BE2C (cell line): ENCODE measurements around the gene COX14.
"Not testable (repeated sequence)": the region's sequence is repeated elsewhere in the genome, so short reads cannot be mapped to it uniquely, and the experiment has no call there.

Experiments used
- DNase-seq: peaks from one replicate; pipeline ENCODE4 v3.0.0-alpha.2; 2020
- H3K27me3 ChIP-seq: fragments of 250-450 bp; sonication (Bioruptor Pico); 2 replicates; pipeline ENCODE4 v1.5.1; 2020; ENCODE audit warnings: mild to moderate bottlenecking
- H3K36me3 ChIP-seq: fragments of 250-450 bp; sonication (Bioruptor Pico); 2 replicates; pipeline ENCODE4 v1.5.1; 2020; ENCODE audit warnings: mild to moderate bottlenecking
- H3K4me1 ChIP-seq: fragments of 250-450 bp; sonication (Bioruptor Pico); 2 replicates; pipeline ENCODE4 v1.5.1; 2020
- H3K4me3 ChIP-seq: 2 replicates; pipeline ENCODE4 v1.5.1; 2011; ENCODE audit warnings: low read depth, low read length
- H3K9me3 ChIP-seq: fragments of 250-450 bp; sonication (Bioruptor Pico); 2 replicates; pipeline ENCODE4 v1.5.1; 2020
- TF ChIP-seq, protein P1 (sequence below): IDR thresholded peaks from 2 replicates; pipeline ENCODE4 v1.5.1; 2012; ENCODE audit warnings: mild to moderate bottlenecking, low read depth, low read length

Gene COX14

DNA sequence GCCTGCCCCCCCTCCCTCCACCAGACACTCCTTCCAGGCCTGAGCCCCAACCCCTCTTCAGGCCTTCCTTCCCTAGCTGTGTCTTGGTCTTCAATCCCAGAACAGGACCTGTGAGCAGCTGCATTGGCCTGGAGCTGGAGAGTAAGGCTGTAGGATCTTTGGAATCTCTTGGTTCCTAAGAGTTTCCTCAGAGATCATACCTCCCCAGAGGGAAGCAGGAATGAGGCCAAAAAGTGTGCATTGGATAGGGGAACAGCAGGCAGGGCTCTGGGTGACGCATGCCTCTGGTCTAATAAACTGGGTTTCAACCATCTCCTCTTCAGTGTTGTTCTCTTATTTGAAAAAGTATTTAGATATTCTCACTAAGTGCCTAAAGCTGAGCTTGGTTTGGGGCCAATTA, 28.7 kb upstream of the COX14 start:
- Histone ChIP-seq H3K27me3 (no peaks in the 10 kb centered on the region), H3K4me3 (no peak overlapping the region), H3K4me1 (no peaks in the 10 kb centered on the region), H3K36me3 (peaks cover 30% of the 10 kb centered on the region), H3K9me3 (no peaks in the 10 kb centered on the region)
- TF ChIP-seq, protein P1, sequence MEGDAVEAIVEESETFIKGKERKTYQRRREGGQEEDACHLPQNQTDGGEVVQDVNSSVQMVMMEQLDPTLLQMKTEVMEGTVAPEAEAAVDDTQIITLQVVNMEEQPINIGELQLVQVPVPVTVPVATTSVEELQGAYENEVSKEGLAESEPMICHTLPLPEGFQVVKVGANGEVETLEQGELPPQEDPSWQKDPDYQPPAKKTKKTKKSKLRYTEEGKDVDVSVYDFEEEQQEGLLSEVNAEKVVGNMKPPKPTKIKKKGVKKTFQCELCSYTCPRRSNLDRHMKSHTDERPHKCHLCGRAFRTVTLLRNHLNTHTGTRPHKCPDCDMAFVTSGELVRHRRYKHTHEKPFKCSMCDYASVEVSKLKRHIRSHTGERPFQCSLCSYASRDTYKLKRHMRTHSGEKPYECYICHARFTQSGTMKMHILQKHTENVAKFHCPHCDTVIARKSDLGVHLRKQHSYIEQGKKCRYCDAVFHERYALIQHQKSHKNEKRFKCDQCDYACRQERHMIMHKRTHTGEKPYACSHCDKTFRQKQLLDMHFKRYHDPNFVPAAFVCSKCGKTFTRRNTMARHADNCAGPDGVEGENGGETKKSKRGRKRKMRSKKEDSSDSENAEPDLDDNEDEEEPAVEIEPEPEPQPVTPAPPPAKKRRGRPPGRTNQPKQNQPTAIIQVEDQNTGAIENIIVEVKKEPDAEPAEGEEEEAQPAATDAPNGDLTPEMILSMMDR, result no peak
- no peak for DNase-seq

DNA sequence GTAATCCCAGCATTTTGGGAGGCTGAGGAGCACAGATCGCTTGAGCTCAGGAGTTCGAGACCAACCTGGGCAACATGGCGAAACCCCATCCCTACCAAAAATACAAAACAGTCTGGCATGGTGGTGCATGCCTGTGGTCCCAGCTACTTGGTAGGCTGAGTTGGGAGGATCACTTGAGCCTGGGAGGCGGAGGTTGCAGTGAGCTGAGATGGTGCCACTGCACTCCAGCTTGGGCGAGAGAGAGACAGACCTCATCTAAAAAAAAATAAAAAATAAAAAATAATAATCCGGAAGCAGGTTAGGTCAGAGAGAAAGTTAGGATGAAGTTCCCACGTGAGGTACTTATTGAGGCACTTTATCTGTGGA, 27.6 kb upstream of the COX14 start:
- H3K27me3 ChIP-seq, H3K4me1 ChIP-seq, DNase-seq, H3K9me3 ChIP-seq: not testable (repeated sequence)
- peaks cover 33% of the 10 kb centered on the region for H3K36me3 ChIP-seq
- peak overlapping the region; percentile 75 for H3K4me3 ChIP-seq

DNA sequence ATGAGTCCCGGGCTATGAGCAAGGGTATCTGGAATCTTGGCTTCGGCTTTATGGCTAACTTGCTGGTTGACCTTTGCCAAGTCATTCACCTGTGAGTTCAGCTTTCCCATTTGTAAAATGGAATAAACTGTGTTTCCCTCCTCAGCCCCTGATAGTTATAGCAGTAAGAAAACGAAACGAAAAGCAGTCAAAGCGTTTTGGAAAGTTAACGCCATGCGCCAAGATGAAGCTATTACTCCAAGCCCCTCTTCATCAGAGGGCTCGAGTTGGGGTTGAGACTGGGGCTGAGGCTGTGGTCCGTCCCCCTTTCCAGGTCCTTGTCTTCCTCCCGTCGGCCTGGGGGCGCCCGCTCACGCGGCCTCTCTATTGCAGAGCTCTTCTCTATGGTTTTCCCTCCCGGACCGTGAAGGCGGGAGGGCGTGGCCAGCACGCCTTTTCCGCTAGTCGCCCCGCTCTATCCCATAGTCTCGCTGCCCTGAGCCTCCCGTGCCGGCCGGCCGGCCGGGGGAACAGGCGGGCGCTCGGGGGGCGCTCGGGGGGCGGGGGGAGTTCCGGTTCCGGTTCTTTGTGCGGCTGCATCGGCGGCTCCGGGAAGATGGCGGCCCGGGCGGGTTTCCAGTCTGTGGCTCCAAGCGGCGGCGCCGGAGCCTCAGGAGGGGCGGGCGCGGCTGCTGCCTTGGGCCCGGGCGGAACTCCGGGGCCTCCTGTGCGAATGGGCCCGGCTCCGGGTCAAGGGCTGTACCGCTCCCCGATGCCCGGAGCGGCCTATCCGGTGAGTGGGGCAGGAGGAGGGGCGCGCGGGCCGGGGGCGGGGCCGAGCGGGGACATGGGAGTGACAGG, 27.0 kb upstream of the COX14 start, which contains the start of gene SMARCD1:
SMARCD1 (plus strand) TSS at position 568 of the 840 bp plus-strand sequence; CDS start at position 596, 28 bp downstream.
- H3K36me3 ChIP-seq, result peaks cover 37% of the 10 kb centered on the region
- TF ChIP-seq, protein P1, result peak; percentile 64
- peak; percentile 97 for DNase-seq
- no peaks in the 10 kb centered on the region for H3K4me1 ChIP-seq
- peak within 1 kb of the TSS; percentile 75 for H3K4me3 ChIP-seq
- H3K27me3 ChIP-seq, result no peaks in the 10 kb centered on the region
- H3K9me3 ChIP-seq, result no peaks in the 10 kb centered on the region

DNA sequence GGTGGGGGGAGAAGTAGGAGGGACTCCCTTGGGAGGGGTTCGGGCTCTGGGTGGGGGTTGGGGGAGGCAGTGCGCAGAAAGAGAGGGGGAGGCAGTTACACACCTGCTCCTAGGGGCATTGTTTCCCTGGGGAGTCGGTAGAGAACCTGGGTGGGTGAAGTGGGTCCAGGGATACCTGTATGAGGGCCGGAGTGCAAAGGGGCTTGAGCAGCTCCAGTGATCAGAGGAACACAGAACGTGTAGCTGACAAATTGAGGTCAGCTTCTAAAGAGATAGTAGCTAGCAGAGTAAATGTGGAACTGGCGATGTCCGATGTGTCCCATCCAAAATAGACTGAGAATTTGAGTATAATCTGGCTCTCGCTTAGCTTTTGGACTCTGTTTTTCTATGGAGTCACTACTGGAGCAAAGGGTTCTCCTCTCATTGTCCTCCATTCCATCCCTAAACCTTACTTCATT, 26.4 kb upstream of the COX14 start:
- Histone ChIP-seq H3K4me1 (no peaks in the 10 kb centered on the region), H3K4me3 (peak overlapping the region; percentile 75), H3K36me3 (peaks cover 42% of the 10 kb centered on the region), H3K27me3 (no peaks in the 10 kb centered on the region), H3K9me3 (no peaks in the 10 kb centered on the region)
- TF ChIP-seq, protein P1, result no peak
- DNase-seq, result no peak

DNA sequence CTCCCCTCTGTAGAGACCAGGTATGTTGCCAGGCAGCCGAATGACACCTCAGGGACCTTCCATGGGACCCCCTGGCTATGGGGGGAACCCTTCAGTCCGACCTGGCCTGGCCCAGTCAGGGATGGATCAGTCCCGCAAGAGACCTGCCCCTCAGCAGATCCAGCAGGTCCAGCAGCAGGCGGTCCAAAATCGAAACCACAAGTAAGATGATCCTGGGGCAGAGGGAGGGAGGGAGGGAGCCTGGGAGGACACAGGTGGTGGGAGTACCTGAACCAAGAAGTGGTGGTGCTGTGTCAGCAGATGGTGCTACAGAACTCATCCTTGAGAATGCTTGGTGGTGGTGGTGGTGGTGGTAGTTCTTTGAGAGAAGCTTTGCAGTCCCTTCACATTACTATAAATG, 25.9 kb upstream of the COX14 start:
- no peaks in the 10 kb centered on the region for H3K4me1 ChIP-seq
- H3K27me3 ChIP-seq, result no peaks in the 10 kb centered on the region
- H3K36me3 ChIP-seq, result peaks cover 46% of the 10 kb centered on the region
- H3K4me3 ChIP-seq, result peak overlapping the region; percentile 75
- H3K9me3 ChIP-seq, result no peaks in the 10 kb centered on the region
- TF ChIP-seq, protein P1, result no peak
- no peak for DNase-seq

DNA sequence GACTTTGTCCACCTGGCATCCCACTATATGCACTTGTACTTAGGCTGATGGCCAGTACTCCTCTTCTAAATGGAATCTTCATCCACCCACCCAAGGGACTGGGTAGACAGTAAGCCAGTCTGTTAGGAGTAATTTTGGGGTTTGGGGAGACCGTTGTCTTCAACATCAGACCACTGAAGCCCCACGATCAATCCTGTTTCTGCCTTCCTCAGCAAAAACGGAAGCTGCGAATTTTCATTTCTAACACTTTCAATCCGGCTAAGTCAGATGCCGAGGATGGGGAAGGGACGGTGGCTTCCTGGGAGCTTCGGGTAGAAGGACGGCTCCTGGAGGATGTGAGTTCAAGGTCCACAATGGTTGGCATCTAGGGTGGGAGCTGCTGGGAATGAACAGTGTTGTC, 24.9 kb upstream of the COX14 start:
- no peak for DNase-seq
- H3K4me3 ChIP-seq, result no peak overlapping the region
- no peaks in the 10 kb centered on the region for H3K4me1 ChIP-seq
- TF ChIP-seq, protein P1, result no peak
- no peaks in the 10 kb centered on the region for H3K27me3 ChIP-seq
- H3K9me3 ChIP-seq, result no peaks in the 10 kb centered on the region
- peaks cover 55% of the 10 kb centered on the region for H3K36me3 ChIP-seq
